Loucy (cell line): ENCODE measurements around the gene TET2.

Experiments used
- H2AFZ ChIP-seq: fragments of 200-600 bp; sonication (generic); 2 replicates; pipeline ENCODE4 v1.6.0; 2016; ENCODE audit warnings: antibody characterized with exemption, mild to moderate bottlenecking, low read length, moderate library complexity
- H3F3A ChIP-seq: fragments of 200-600 bp; 2 replicates; pipeline ENCODE4 v1.6.0; 2016; ENCODE audit warnings: antibody characterized with exemption, low read depth, mild to moderate bottlenecking
- H3K27me3 ChIP-seq: fragments of 200-600 bp; sonication (generic); 2 replicates; pipeline ENCODE4 v1.6.1; 2014; ENCODE audit warnings: low read length, mild to moderate bottlenecking; ENCODE audit not compliant: insufficient read depth, poor library complexity, severe bottlenecking
- H3K36me3 ChIP-seq: fragments of 200-600 bp; sonication (generic); 2 replicates; pipeline ENCODE4 v1.6.1; 2016; ENCODE audit warnings: low read length; ENCODE audit not compliant: insufficient read depth
- H3K4me1 ChIP-seq: fragments of 200-600 bp; sonication (generic); 2 replicates; pipeline ENCODE4 v1.5.1; 2014; ENCODE audit warnings: low read length, mild to moderate bottlenecking; ENCODE audit not compliant: insufficient read depth, poor library complexity, severe bottlenecking
- H3K4me2 ChIP-seq: fragments of 200-600 bp; sonication (generic); 2 replicates; pipeline ENCODE4 v1.6.0; 2014; ENCODE audit warnings: antibody characterized with exemption, low read length, low read depth, mild to moderate bottlenecking; ENCODE audit not compliant: poor library complexity, severe bottlenecking
- H3K4me3 ChIP-seq: fragments of 200-600 bp; sonication (generic); 2 replicates; pipeline ENCODE4 v1.5.1; 2014; ENCODE audit warnings: low read length, mild to moderate bottlenecking, mixed read lengths; ENCODE audit not compliant: poor library complexity, severe bottlenecking
- H3K79me2 ChIP-seq: fragments of 200-600 bp; sonication (generic); 2 replicates; pipeline ENCODE4 v1.6.1; 2014; ENCODE audit warnings: low read length; ENCODE audit not compliant: insufficient read depth
- H3K9ac ChIP-seq: fragments of 200-600 bp; sonication (generic); 2 replicates; pipeline ENCODE4 v1.6.0; 2014; ENCODE audit warnings: mild to moderate bottlenecking, low read depth, low read length, moderate library complexity; ENCODE audit not compliant: poor library complexity, severe bottlenecking
- H3K9me2 ChIP-seq: fragments of 200-600 bp; sonication (generic); replicated peaks from 2 replicates; pipeline ENCODE4 v1.6.1; 2016; ENCODE audit warnings: low read depth, low read length, mixed read lengths
- H3K9me3 ChIP-seq: fragments of 200-600 bp; sonication (generic); 2 replicates; pipeline ENCODE4 v1.6.1; 2014; ENCODE audit warnings: mild to moderate bottlenecking, antibody characterized with exemption, low read length, low read depth; ENCODE audit not compliant: insufficient read depth
- H4K20me1 ChIP-seq: fragments of 200-600 bp; sonication (generic); 2 replicates; pipeline ENCODE4 v1.6.0; 2014; ENCODE audit warnings: antibody characterized with exemption, low read length, mild to moderate bottlenecking; ENCODE audit not compliant: insufficient read depth, poor library complexity, severe bottlenecking
- EZH2phosphoT487 ChIP-seq: fragments of 200-600 bp; IDR thresholded peaks from 2 replicates; pipeline ENCODE4 v1.6.1; 2018; ENCODE audit warnings: antibody characterized with exemption, mild to moderate bottlenecking, moderate library complexity, borderline replicate concordance
- TF ChIP-seq, protein P1 (sequence below): fragments of 200-600 bp; sonication (generic); conservative IDR thresholded peaks from 2 replicates; pipeline ENCODE4 v1.5.1; 2014; ENCODE audit warnings: mild to moderate bottlenecking, antibody characterized with exemption, low read length

Gene TET2

DNA sequence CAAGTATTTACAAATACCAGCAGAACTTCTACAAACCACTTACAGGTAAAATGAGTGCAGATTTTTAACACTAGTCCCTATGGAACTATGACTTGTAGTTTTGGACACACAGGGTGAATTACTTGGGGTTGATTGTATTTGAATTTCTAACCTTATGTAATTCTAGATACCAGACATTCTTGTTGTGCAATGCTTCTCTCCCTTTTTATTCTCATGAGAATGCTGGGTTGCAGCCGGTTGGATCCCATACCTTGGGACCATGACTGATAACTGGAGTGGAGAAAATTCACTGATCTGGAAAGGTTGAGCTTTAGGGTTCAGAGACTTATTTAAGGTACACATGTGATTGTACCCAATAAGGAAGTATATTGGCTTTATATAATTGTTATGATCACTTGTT, 8.8 kb downstream of the TET2 start:
- Histone ChIP-seq H3K36me3 (no peaks in the 10 kb centered on the region), H3K9me2 (no peaks in the 10 kb centered on the region), H3K9me3 (no peaks in the 10 kb centered on the region), H3K9ac (no peak overlapping the region), H3K4me2 (no peak overlapping the region), H3K4me1 (no peaks in the 10 kb centered on the region), H3F3A (no peaks in the 10 kb centered on the region), H3K4me3 (no peak overlapping the region), H3K27me3 (no peaks in the 10 kb centered on the region), H2AFZ (0 out of 2 replicates have a peak overlapping the region, but pooled peaks have one; percentile 27), H3K79me2 (no peaks in the 10 kb centered on the region), H4K20me1 (no peaks in the 10 kb centered on the region)
- TF ChIP-seq, protein P1, sequence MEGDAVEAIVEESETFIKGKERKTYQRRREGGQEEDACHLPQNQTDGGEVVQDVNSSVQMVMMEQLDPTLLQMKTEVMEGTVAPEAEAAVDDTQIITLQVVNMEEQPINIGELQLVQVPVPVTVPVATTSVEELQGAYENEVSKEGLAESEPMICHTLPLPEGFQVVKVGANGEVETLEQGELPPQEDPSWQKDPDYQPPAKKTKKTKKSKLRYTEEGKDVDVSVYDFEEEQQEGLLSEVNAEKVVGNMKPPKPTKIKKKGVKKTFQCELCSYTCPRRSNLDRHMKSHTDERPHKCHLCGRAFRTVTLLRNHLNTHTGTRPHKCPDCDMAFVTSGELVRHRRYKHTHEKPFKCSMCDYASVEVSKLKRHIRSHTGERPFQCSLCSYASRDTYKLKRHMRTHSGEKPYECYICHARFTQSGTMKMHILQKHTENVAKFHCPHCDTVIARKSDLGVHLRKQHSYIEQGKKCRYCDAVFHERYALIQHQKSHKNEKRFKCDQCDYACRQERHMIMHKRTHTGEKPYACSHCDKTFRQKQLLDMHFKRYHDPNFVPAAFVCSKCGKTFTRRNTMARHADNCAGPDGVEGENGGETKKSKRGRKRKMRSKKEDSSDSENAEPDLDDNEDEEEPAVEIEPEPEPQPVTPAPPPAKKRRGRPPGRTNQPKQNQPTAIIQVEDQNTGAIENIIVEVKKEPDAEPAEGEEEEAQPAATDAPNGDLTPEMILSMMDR, result no peak
- no peak for TF ChIP-seq EZH2phosphoT487

DNA sequence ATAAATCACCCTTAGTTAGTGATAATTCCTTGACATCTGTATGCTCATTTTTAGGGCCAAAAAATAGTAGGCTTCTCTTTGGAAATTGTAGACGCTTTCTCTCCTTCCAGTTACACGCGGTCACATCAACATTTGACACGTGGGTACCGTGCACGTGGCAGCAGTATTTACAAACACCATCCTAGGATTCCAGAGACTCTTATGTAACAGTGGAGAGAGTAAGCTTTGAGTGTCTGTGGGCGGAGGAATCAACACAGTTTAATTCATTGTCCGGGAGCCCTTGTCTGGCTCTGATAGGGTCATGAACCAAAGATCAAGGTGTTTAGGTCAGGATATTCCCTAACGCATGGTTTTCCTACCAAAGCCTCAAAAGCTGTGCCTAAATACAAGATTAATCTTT, 12.2 kb downstream of the TET2 start:
- H3K27me3 ChIP-seq, result no peaks in the 10 kb centered on the region

DNA sequence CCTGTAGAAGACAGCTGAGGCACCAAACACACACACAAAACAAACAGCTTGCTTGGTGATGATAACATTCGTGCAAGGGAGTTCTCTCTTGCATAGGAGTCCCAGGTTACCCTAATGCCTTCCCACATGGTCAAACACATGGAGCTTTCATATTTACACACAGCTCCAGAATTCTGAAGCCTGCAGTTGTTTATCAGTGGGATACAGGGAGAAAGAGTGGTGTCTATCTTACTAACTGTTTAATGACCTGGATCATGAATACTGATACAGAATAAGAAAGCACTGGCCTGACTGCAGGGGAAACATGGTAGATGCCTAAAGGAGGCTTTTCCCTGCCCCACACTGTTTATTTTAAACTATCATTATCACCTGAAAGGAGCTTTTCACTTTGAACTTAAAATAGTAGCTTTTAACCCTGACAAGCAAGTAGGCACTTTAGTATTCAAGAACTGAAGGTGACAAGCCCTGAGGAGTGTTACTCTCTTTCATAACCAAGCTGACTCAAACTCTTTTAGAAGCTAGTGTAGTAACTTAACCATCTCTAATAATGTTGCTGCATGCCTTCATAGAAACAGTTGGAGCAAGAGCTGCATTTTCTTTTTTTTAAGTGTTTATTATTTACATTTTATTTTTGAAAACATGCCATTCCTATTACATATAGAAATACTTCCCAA, 15.6 kb downstream of the TET2 start:
- no peaks in the 10 kb centered on the region for H3K36me3 ChIP-seq
- H3K9me2 ChIP-seq, result no peaks in the 10 kb centered on the region
- H3K27me3 ChIP-seq, result no peaks in the 10 kb centered on the region
- H3F3A ChIP-seq, result no peaks in the 10 kb centered on the region
- H3K79me2 ChIP-seq, result no peaks in the 10 kb centered on the region
- H3K9ac ChIP-seq, result no peak overlapping the region
- TF ChIP-seq EZH2phosphoT487, result no peak
- TF ChIP-seq, protein P1, result no peak
- no peak overlapping the region for H3K4me3 ChIP-seq
- H2AFZ ChIP-seq, result no peak overlapping the region
- no peaks in the 10 kb centered on the region for H3K4me1 ChIP-seq
- no peaks in the 10 kb centered on the region for H3K9me3 ChIP-seq
- no peak overlapping the region for H3K4me2 ChIP-seq
- H4K20me1 ChIP-seq, result no peaks in the 10 kb centered on the region

More for the DNA sequence above, 12.2 kb downstream of the TET2 start:
- Histone ChIP-seq H3K9me3 (no peaks in the 10 kb centered on the region), H3K9ac (no peak overlapping the region), H4K20me1 (no peaks in the 10 kb centered on the region), H2AFZ (peak overlapping the region; percentile 65; the same call in 1 of the 2 replicates), H3K4me3 (no peak overlapping the region), H3K9me2 (no peaks in the 10 kb centered on the region), H3F3A (no peaks in the 10 kb centered on the region), H3K79me2 (no peaks in the 10 kb centered on the region), H3K4me1 (no peaks in the 10 kb centered on the region), H3K4me2 (no peak overlapping the region), H3K36me3 (no peaks in the 10 kb centered on the region)
- TF ChIP-seq, protein P1, result no peak
- no peak for TF ChIP-seq EZH2phosphoT487
